CD4-positive, alpha-beta T cell treated with Interleukin-2 at 100 ng/mL for 4 hours (primary cell): ENCODE results near the gene MARVELD1.
A peak's percentile ranks its signal among the peaks of the same experiment; 100 is the strongest.
"Not testable (repeated sequence)": the region's sequence is repeated elsewhere in the genome, so short reads cannot be mapped to it uniquely, and the experiment has no call there.

ENCODE experiments used
- DNase-seq: peaks from one replicate; pipeline ENCODE4 v3.0.0-alpha.2; 2020; ENCODE audit warnings: low spot score

MARVELD1 gene

GRCh38 chr10:97690133-97690532 lies 23.4 kb upstream of the MARVELD1 start:
- DNase-seq = no peak

- DNase-seq = not testable (repeated sequence)
Measured at GRCh38 chr10:97698072-97698655, 15.4 kb upstream of the MARVELD1 start.

DNA sequence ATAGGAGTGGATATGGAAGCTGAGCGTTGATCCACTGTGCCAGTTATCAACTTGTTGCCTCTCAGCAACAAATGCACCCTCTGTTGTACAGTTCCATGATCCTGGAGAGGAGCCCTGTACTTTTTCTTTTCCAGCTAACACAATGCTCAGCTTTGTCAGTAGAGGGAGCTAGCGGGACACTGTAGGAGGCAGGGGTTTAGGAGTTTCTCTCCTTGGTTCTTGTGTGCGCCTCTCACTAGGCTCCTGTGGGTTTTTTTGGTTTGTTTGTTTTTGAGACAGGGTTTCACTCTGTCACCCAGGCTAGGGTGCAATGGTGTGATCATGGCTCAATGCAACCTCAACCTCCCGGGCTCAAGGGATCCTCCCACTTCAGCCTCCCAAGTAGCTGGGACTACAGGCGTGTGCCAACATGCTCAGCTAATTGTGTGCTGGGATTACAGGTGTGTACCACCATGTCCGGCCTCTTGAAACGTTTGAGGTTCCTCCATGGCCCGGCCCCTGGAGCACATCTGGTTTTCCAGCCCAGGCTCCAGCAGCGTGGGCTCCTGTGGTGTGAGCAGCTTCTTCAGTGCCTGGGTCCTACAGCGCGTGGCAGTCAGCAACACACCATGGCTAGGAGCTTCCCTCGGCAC lies 12.0 kb upstream of the MARVELD1 start:
- peak; percentile 68 for DNase-seq

- no peak for DNase-seq
Measured at GRCh38 chr10:97703398-97704067, 10.0 kb upstream of the MARVELD1 start.

- DNase-seq = no peak
Measured at GRCh38 chr10:97704341-97704740, 9.2 kb upstream of the MARVELD1 start.

GRCh38 chr10:97705006-97705670 lies 8.4 kb upstream of the MARVELD1 start:
- DNase-seq = no peak

DNA sequence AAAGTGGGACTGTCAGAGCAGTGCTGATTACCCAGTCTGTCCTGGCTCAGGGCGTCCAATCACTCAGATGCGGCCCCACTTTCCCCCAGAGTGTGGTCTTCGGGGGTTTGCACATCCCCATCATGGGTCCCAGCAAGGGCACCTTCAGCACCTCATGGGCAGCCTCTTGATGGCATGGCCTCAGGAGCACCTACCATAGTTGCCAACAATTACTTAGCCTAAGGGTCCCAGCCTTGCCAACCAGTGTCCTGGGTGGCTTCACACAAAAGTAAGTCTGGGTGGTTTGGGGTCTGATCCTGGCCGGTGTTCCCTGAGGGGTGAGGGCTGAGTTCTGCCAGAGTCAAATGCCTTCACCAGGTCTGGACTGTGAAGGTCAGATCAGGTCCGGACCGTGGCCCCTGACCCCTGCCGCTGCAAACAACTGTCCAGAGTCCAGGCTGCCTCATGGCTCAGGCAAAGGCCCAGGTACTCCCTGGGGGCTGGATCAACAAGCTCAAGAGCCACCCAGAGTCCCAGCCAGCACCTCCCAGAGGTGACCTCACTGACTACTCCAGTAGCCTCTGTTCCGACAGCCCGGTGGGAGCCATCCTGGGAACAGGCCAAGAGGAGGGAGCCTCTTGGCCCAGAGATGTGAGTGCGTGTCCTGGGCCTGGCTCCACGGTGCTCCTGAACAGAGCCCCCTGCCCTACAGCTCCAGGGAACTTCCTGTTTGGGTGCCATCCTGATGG lies 6.2 kb upstream of the MARVELD1 start:
- DNase-seq = no peak

DNA sequence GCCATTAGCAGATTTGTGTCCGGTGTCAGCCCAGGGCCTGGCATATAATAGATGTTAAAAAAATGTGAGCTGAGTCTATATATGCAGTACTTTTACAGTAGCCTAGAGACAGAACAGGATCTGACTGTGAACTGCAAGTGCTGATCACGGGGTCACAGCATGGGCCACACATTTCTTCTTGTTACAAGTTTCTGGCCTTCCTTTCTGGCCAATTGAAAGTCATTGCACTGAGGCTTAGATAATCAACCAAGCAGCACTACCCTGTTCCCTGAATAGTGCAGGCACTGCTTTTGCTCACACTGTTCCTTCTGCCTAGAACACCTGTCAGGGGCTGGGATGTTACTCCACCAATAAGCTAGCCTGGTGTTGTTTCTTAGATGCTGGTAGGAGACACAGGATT lies 5.4 kb upstream of the MARVELD1 start:
- no peak for DNase-seq

DNA sequence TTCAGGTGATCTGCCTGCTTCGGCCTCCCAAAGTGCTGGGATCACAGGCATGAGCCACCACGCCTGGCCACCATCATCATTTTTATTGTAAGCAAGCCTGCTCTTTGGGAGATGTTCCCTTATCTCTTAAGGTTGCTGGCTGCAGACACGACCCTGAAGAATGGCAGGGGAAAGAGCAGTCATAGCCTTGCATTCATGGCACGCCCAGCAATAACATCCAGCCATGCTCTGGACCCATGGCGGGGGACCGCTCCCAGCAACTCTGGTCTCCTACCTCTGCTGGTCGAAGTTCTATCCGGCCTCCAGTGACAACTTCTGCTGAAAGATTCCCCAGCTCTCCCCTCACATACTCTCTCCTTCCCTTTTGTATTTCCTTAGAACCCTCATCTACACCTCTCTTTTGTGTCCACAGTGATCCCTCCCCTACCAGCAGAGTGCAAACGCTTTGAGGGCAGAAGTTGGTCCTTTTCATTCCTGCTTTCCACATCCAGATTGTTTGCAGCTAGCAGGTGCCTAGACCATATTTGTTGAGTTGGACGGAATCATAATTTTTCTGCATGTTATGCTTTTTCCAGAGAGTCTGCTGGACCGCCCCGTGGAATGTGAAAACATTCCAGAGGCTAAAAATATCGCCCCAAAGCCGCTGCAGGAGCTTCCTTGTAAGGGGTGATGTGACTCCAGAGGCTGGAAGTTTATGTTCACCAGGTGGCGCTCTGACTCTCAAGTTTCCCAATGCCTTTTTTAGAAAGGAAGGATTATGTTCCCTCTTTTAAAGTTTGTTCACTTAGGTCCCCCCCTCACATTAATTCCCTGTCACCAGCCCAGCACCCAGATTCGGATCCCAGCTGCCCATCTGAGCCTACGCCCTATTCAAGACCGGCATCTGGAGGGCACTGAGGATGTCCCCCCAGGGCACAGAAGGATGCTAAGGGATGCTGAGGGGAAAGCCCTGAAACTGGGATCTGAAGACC lies 4.3 kb upstream of the MARVELD1 start:
- peak; percentile 46 for DNase-seq

DNA sequence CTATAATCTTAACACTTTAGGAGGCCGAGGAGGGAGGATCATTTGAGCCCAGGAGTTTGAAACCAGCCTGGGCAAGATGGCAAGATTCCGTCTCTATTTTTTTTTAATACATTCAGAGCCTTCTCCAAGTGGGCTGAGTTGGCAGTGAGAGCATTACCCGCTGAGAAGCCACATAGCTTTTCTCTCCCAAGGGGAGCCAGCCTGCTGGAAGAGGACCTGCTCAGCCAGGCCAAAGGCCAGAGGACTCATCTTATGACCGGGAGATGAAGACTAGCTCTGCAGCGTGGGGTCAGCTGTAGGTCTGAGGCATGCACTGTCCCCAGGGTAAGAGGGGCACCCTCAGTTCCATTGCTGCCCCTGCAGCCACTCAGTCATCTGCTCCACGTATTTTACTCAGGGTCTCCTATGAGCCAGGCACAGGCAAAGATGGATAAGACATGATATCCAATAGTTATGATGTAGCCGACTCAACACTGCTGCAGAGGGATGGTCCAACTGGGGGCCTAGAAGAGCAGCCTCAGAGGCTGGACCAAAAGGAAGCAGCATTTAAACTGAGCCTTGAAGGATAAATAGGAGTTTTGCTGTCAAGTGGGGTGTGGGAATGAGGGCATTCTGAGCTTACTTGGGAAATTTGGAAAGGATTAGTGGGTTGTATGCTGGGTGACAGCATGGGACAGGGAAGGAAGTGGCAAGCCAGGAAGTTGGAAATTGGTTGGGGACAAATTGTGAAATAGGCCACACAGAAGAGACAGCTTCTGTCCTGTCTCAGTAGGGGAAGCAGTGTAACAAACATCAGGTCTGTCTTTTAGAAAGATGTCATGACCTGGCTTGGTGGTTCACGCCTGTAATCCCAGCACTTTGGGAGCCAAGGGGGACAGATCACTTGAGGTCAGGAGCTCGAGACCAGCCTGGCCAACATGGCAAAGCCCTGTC lies 1.6 kb upstream of the MARVELD1 start:
- no peak for DNase-seq

DNA sequence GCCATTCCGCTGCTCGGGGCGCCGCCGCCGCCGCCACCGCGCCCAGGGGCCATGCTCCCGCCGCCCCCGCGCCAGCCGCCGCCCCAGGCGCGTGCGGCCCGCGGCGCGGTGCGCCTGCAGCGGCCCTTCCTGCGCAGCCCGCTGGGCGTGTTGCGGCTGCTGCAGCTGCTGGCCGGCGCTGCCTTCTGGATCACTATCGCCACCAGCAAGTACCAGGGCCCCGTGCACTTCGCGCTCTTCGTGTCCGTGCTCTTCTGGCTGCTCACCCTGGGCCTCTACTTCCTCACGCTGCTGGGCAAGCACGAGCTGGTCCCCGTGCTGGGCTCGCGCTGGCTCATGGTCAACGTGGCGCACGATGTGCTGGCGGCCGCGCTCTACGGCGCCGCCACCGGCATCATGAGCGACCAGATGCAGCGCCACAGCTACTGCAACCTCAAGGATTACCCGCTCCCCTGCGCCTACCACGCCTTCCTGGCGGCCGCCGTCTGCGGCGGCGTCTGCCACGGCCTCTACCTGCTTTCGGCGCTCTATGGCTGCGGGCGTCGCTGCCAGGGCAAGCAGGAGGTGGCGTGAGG lies 383 bp downstream of the MARVELD1 start:
- peak; percentile 53 for DNase-seq

- no peak for DNase-seq
Measured at GRCh38 chr10:97714401-97715258, 1.1 kb downstream of the MARVELD1 start.

DNA sequence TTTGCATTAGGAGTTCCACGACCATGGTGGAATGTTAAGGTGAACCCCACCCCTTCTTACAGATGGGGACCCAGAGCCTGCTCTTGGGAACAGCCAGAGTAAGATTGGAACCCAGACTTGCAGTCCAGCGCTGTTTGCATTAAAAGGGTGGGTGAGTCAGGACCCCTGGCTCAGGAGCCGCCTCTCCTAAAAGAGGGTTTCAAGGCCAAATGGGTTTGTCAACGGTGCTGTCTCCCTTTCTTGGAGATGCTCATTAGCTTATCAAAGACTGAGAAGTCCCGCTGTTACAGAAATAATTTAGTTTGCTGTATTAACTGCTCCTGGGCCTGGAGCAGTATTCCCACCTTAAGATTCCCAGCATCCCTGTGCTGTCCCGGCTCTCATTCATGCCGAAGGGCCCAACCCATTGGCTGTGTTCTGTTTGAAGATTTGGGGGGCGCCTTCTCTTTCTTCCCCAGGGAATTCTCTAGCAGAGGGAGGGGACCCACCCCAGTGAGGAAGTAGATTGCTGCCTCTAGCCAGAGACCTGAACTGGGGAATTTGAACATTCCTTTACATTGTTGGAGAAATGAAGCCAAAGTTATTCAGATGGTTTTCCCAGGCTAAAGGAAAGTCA lies 1.8 kb downstream of the MARVELD1 start:
- no peak for DNase-seq

- no peak for DNase-seq
Measured at GRCh38 chr10:97717627-97718026, 4.1 kb downstream of the MARVELD1 start.

- no peak for DNase-seq
Measured at GRCh38 chr10:97718178-97718577, 4.6 kb downstream of the MARVELD1 start.

GRCh38 chr10:97718659-97719142 lies 5.2 kb downstream of the MARVELD1 start:
- no peak for DNase-seq

DNA sequence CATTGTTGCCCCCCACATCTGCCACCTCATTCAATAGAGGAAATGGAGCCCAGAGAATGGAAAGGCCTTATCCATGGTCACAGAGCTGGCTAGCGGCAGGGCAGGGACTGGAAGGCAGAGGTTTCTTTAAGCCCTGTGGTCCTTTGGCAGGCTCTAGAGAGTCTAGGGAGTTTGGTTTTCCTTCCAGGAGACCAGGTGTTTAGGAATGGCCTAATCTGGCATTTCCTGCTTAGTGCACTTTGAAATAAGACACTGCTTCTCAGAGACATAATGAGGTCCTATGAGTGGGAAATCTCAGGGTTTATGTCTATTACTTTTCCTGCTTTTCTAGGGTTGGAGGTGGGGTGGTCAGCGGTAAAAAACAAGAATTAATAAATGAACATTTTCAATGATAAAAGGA lies 6.1 kb downstream of the MARVELD1 start:
- no peak for DNase-seq
